GM23338 (cell line): ENCODE results near the gene TSPEAR. TPM values are rescaled to one million over a fixed set of nuclear protein-coding genes. Genes with fewer than 3 reads are reported as not detected.
A peak's percentile ranks its signal among the peaks of the same experiment; 100 is the strongest.
"Not testable (repeated sequence)": the region's sequence is repeated elsewhere in the genome, so short reads cannot be mapped to it uniquely, and the experiment has no call there.

Experiments
- ATAC-seq: fragments of 200-7000 bp; cut with Tn5 transposase; 3 replicates; pipeline ENCODE4 v1.9.1; 2020
- DNase-seq: peaks from one replicate; pipeline ENCODE4 v3.0.0-alpha.2; 2015; ENCODE audit warnings: low spot score
- H2AFZ ChIP-seq: fragments of 200-600 bp; sonication (generic); 2 replicates; pipeline ENCODE4 v1.8.0; 2016; ENCODE audit warnings: antibody characterized with exemption, mild to moderate bottlenecking, moderate library complexity
- H3F3A ChIP-seq: fragments of 200-600 bp; sonication (generic); replicated peaks from 2 replicates; pipeline ENCODE4 v1.8.0; 2017; ENCODE audit warnings: antibody characterized with exemption, mixed run types, low read depth
- H3K27ac ChIP-seq: fragments of 200-600 bp; sonication (generic); 2 replicates; pipeline ENCODE4 v1.6.1; 2016; ENCODE audit warnings: low read depth
- H3K27me3 ChIP-seq: fragments of 200-600 bp; sonication (generic); 2 replicates; pipeline ENCODE4 v1.8.0; 2016; ENCODE audit warnings: mild to moderate bottlenecking, mixed run types, moderate library complexity; ENCODE audit not compliant: insufficient read depth
- H3K36me3 ChIP-seq: fragments of 200-600 bp; sonication (generic); 2 replicates; pipeline ENCODE4 v1.8.0; 2016; ENCODE audit warnings: mild to moderate bottlenecking; ENCODE audit not compliant: insufficient read depth
- H3K4me1 ChIP-seq: fragments of 200-600 bp; sonication (generic); 2 replicates; pipeline ENCODE4 v1.8.0; 2016; ENCODE audit warnings: mild to moderate bottlenecking, moderate library complexity; ENCODE audit not compliant: insufficient read depth
- H3K4me2 ChIP-seq: fragments of 200-600 bp; sonication (generic); 2 replicates; pipeline ENCODE4 v1.7.1; 2017; ENCODE audit warnings: mixed run types
- H3K4me3 ChIP-seq: fragments of 200-600 bp; sonication (generic); 2 replicates; pipeline ENCODE4 v1.6.1; 2016; ENCODE audit warnings: mixed run types
- H3K79me2 ChIP-seq: fragments of 200-600 bp; sonication (generic); replicated peaks from 2 replicates; pipeline ENCODE4 v1.8.0; 2017; ENCODE audit warnings: mild to moderate bottlenecking; ENCODE audit not compliant: insufficient read depth
- H3K9me2 ChIP-seq: fragments of 200-600 bp; sonication (generic); 2 replicates; pipeline ENCODE4 v1.8.0; 2017; ENCODE audit not compliant: insufficient read depth
- H4K20me1 ChIP-seq: fragments of 200-600 bp; sonication (generic); replicated peaks from 2 replicates; pipeline ENCODE4 v1.8.0; 2017; ENCODE audit warnings: mild to moderate bottlenecking; ENCODE audit not compliant: insufficient read depth
- H3K27ac Mint-ChIP-seq: 2 replicates; pipeline ENCODE4 v1.8.0; 2020; ENCODE audit warnings: inconsistent platforms, mild to moderate bottlenecking, moderate library complexity, mixed read lengths
- H3K27me3 Mint-ChIP-seq: 3 replicates; pipeline ENCODE4 v1.8.0; 2022; ENCODE audit warnings: low read depth, mild to moderate bottlenecking, moderate library complexity, mixed read lengths, inconsistent platforms; ENCODE audit not compliant: insufficient read depth, poor library complexity
- H3K36me3 Mint-ChIP-seq: 3 replicates; pipeline ENCODE4 v1.8.0; 2021; ENCODE audit warnings: low read depth, mild to moderate bottlenecking, inconsistent platforms, moderate library complexity, mixed read lengths
- H3K4me1 Mint-ChIP-seq: 3 replicates; pipeline ENCODE4 v1.8.0; 2020; ENCODE audit warnings: mild to moderate bottlenecking, inconsistent platforms, mixed read lengths
- H3K4me3 Mint-ChIP-seq: 3 replicates; pipeline ENCODE4 v1.8.0; 2021; ENCODE audit warnings: moderate library complexity, mild to moderate bottlenecking, inconsistent platforms, mixed read lengths
- H3K9me3 Mint-ChIP-seq: 3 replicates; pipeline ENCODE4 v1.8.0; 2020; ENCODE audit warnings: moderate library complexity, mild to moderate bottlenecking, inconsistent platforms, mixed read lengths
- CREB1 ChIP-seq: fragments of 250-450 bp; sonication (Bioruptor Pico); IDR thresholded peaks from 2 replicates; pipeline ENCODE4 v1.5.0; 2020; ENCODE audit warnings: low read depth, mild to moderate bottlenecking, moderate library complexity
- JUNB ChIP-seq: IDR thresholded peaks from one replicate; pipeline ENCODE4 v1.6.1; 2016; ENCODE audit warnings: antibody characterized with exemption; ENCODE audit not compliant: unreplicated experiment
- STAT1 ChIP-seq: IDR thresholded peaks from one replicate; pipeline ENCODE4 v1.6.1; 2016; ENCODE audit warnings: antibody characterized with exemption; ENCODE audit not compliant: unreplicated experiment
- polyA plus RNA-seq: library from polyadenylated mRNA; unstranded; fragments of >200 nt; fragmentation: Nextera tagmentation; extraction: Ambion mirVana; gene quantifications from 2 replicates; pipeline ENCODE4 v1.2.1, GENCODE V29; 2016
- total RNA-seq: library from RNA; depleted of rRNA; stranded (reverse); fragments of >200 nt; shearing (Covaris generic); gene quantifications from 2 replicates; pipeline ENCODE4 v1.2.3, GENCODE V29; 2014
- TF ChIP-seq, protein P1 (sequence below): IDR thresholded peaks from 2 replicates; pipeline ENCODE4 v1.6.1; 2016; ENCODE audit warnings: antibody characterized with exemption
- TF ChIP-seq, protein P2 (sequence below), 2 experiments: fragments of 200-600 bp in 1 of 2; sonication (generic) in 1 of 2; conservative IDR thresholded peaks; 2 replicates each; pipeline versions ENCODE4 v1.5.1 to v1.6.1; 2016 to 2017; ENCODE audit warnings: antibody characterized with exemption in 2 of 2, low read depth in 2 of 2, mild to moderate bottlenecking in 2 of 2, moderate library complexity in 1 of 2

Gene TSPEAR
- total and polyA plus RNA-seq, 2 experiments from 2014 or later, result 0.35 to 0.92 TPM

DNA sequence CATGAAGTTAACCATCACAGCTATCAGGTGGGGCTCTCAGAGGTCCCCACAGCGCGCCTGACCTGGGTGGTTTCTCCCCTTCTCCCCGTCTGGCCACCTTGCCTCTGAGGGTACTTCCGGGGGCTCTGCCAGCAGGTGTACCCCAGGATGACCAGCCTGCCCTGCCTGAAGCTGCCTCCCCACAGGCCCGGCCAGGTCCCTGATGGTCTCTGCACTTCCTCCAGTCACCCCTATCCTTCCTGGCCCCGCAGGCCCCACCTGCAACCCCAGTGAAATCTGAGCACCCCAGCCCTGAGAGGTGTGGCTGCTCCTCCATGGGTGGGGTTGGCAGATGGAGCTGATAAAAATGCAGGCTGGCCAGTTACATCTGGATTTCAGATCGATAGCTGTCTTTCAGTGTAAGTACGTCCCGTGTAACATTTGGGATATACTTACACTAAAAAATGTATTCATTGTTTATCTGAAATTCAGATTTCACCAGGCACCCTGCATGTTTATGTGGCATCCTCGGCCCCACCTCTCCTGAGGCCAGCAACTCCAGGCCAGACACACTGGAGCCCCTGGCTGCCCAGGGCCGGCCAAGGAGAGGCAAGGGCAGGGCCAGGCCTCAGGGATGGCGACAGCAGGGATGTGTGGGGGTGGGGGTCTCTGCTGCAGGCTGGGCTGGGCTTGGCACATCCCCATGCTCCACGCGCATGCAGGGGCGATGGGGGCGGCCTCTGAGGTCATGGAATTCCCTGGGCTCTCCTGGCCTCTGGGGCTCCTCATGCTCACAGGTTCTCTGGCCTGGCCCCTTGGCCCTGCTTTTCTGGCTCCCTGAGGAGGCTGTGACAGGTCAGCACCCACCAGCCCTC is 230.9 kb downstream of the TSPEAR start:
- H3K9me2 ChIP-seq, result no peaks in the 10 kb centered on the region
- no peak overlapping the region for H2AFZ ChIP-seq
- peaks cover 12% of the 10 kb centered on the region for H3K4me1 Mint-ChIP-seq
- H3K79me2 ChIP-seq, result no peaks in the 10 kb centered on the region
- no peaks in the 10 kb centered on the region for H3K36me3 ChIP-seq
- H3K27me3 Mint-ChIP-seq, result peaks cover 2% of the 10 kb centered on the region
- no peaks in the 10 kb centered on the region for H3K27me3 ChIP-seq
- no peaks in the 10 kb centered on the region for H4K20me1 ChIP-seq
- no peak overlapping the region for H3K4me3 ChIP-seq
- ATAC-seq (peak; percentile 43), DNase-seq (no peak)
- H3K27ac ChIP-seq, result no peak overlapping the region
- peaks cover 6% of the 10 kb centered on the region; the same call in 1 of the 2 replicates for H3K4me1 ChIP-seq
- no peak overlapping the region for H3K4me3 Mint-ChIP-seq
- TF ChIP-seq, protein P1, sequence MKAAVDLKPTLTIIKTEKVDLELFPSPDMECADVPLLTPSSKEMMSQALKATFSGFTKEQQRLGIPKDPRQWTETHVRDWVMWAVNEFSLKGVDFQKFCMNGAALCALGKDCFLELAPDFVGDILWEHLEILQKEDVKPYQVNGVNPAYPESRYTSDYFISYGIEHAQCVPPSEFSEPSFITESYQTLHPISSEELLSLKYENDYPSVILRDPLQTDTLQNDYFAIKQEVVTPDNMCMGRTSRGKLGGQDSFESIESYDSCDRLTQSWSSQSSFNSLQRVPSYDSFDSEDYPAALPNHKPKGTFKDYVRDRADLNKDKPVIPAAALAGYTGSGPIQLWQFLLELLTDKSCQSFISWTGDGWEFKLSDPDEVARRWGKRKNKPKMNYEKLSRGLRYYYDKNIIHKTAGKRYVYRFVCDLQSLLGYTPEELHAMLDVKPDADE, result no peak
- TF ChIP-seq JUNB, result no peak
- TF ChIP-seq STAT1, result no peak
- no peak overlapping the region; the same call in 1 of the 2 replicates for H3K27ac Mint-ChIP-seq
- H3F3A ChIP-seq, result no peaks in the 10 kb centered on the region
- H3K4me2 ChIP-seq, result no peak overlapping the region
- H3K36me3 Mint-ChIP-seq, result no peaks in the 10 kb centered on the region; the same call in 2 of the 3 replicates
- peaks cover 8% of the 10 kb centered on the region; the same call in 2 of the 3 replicates for H3K9me3 Mint-ChIP-seq

DNA sequence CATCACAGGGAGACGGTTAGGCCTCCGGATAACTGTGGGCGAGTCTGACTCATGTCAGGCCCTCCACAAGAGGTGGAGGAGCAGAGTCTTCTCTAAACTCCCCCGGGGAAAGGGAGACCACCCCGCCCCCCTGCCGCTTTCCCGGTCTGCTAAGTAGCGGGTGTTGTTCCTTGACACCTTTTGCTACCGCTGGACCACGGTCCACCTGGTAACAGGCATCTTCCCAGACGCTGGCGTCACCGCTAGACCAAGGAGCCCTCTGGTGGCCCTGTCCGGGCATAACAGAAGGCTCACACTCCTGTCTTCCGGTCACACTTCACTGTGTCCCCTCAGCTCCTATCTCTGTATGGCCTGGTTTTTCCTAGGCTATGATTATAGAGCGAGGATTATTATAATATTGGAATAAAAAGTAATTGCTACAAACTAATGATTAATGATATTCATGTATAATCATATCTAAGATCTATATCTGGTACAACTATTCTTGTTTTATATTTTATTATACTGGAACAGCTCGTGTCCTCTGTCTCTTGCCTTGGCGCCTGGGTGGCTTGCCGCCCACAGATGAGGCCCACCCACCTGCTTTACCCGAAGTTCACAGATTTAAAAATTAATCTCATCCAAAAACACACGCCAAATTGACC is 231.7 kb downstream of the TSPEAR start:
- H3K36me3 Mint-ChIP-seq, H3K9me2 ChIP-seq, H3K4me2 ChIP-seq, H3K4me3 Mint-ChIP-seq, H3K79me2 ChIP-seq, H4K20me1 ChIP-seq, H3K9me3 Mint-ChIP-seq, H3K27ac ChIP-seq, H3K27me3 Mint-ChIP-seq, H3K27me3 ChIP-seq, H3F3A ChIP-seq, H3K4me3 ChIP-seq, H2AFZ ChIP-seq, H3K4me1 Mint-ChIP-seq, H3K36me3 ChIP-seq, DNase-seq, H3K4me1 ChIP-seq, H3K27ac Mint-ChIP-seq: not testable (repeated sequence)
- ATAC-seq, result peak; percentile 42
- TF ChIP-seq CREB1 (CRISPR knock-in tag), result peak; percentile 72
- TF ChIP-seq, protein P2, sequence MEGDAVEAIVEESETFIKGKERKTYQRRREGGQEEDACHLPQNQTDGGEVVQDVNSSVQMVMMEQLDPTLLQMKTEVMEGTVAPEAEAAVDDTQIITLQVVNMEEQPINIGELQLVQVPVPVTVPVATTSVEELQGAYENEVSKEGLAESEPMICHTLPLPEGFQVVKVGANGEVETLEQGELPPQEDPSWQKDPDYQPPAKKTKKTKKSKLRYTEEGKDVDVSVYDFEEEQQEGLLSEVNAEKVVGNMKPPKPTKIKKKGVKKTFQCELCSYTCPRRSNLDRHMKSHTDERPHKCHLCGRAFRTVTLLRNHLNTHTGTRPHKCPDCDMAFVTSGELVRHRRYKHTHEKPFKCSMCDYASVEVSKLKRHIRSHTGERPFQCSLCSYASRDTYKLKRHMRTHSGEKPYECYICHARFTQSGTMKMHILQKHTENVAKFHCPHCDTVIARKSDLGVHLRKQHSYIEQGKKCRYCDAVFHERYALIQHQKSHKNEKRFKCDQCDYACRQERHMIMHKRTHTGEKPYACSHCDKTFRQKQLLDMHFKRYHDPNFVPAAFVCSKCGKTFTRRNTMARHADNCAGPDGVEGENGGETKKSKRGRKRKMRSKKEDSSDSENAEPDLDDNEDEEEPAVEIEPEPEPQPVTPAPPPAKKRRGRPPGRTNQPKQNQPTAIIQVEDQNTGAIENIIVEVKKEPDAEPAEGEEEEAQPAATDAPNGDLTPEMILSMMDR (conservative IDR thresholded peaks at IDR 0.05; ENCODE audit: low read depth in 2 of 2), result peak; percentile 64 to 66
